ENCODE data around the gene OSCAR. TPM values are rescaled to one million over a fixed set of nuclear protein-coding genes. Genes with fewer than 3 reads are reported as not detected.

Gene OSCAR
- total and polyA plus RNA-seq, 9 donors, result 1.1 to 3.8 (median 1.7) TPM

GRCh38 chr19:54073829-54074228 is 26.8 kb downstream of the OSCAR start:
- TF ChIP-seq EP300 (IDR thresholded peaks at IDR 0.05), result no peak
- TF ChIP-seq CTCF (IDR thresholded peaks at IDR 0.05), result no peak
- TF ChIP-seq POLR2A (IDR thresholded peaks at IDR 0.05), result no peak
- no peak for DNase-seq
- Histone ChIP-seq H3K36me3 (no peaks in the 10 kb centered on the region), H3K4me1 (ENCODE audit: insufficient read depth) (no peaks in the 10 kb centered on the region), H3K4me3 (no peak overlapping the region), H3K27ac (no peak overlapping the region), H3K27me3 (no peaks in the 10 kb centered on the region), H3K9me3 (no peaks in the 10 kb centered on the region)
- 79 to 86% (median 82%) methylated on average over 10 of the region's 10 CpGs for WGBS, 3 donors
- intact Hi-C loops (cut with DNase I), result loop anchor here in 1 of 4 donors (5.0 kb wide), 1 partner anchor 1488 kb away; no protein-coding TSS in a partner anchor

- no peaks in the 10 kb centered on the region for H3K9me3 ChIP-seq
- intact Hi-C loops (cut with DNase I), result no loop called here
- TF ChIP-seq CTCF (IDR thresholded peaks at IDR 0.05), result no peak
- no peak for TF ChIP-seq POLR2A (IDR thresholded peaks at IDR 0.05)
- TF ChIP-seq EP300 (IDR thresholded peaks at IDR 0.05), result no peak
- no peaks in the 10 kb centered on the region for H3K36me3 ChIP-seq
- H3K4me3 ChIP-seq, result no peak overlapping the region
- no peaks in the 10 kb centered on the region for H3K4me1 ChIP-seq (ENCODE audit: insufficient read depth)
- 57 to 60% (median 59%) methylated on average over 5 of the region's 5 CpGs for WGBS, 3 donors
- no peak overlapping the region for H3K27ac ChIP-seq
- no peak for DNase-seq
- no peaks in the 10 kb centered on the region for H3K27me3 ChIP-seq
Observed at GRCh38 chr19:54069470-54069869, 31.1 kb downstream of the OSCAR start.

DNA sequence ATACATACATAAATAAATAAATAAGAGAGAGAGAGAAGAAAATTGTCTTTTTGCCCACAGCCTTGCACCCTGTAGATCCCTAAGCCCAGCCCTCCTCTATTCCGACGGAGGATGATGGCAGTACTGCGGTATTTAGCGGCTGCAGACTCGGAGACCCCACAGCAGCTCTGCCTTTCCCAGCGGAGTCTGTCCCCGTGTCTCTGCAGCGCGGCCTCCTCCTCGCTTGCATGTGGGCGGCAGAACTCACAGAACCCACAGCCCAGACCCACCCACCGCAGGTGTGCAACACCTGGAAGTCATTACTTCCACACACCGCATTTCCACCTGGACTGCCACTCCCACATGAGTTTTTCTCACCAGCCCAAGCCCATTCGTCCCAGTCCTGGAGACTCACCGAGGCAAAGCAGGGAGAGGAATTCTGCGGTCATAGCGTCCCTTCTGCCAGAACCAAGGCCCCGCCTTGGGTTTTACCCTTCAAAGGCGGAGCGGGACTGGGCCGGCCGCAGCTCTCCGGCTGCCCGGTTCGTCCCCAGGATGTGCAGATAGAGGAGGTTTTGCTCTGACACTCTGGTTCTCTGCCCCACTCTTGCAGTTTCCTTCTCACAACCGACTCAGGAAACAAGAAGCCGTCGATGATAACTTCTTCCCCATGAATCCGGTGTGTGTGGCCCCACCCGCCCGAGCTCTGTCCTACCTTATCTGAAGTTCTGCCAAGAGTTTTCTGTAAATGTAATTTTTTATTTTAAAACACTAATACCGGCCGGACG is 37.1 kb downstream of the OSCAR start, which contains the start of gene VSTM1:
TSS of gene VSTM1 (minus strand) at position 548 of the 767 bp plus-strand sequence. CDS start at position 428, 120 bp downstream.
- Histone ChIP-seq H3K4me1 (ENCODE audit: insufficient read depth) (no peaks in the 10 kb centered on the region), H3K4me3 (no peak within 1 kb of the TSS), H3K9me3 (no peaks in the 10 kb centered on the region), H3K27ac (no peak within 1 kb of the TSS), H3K27me3 (no peaks in the 10 kb centered on the region), H3K36me3 (no peaks in the 10 kb centered on the region)
- intact Hi-C loops (cut with DNase I), result no loop called here
- WGBS, 3 donors, result 77 to 81% (median 77%) methylated on average over 34 of the region's 34 CpGs
- DNase-seq, result no peak
- TF ChIP-seq POLR2A (IDR thresholded peaks at IDR 0.05) (no peak), CTCF (IDR thresholded peaks at IDR 0.05) (no peak), EP300 (IDR thresholded peaks at IDR 0.05) (no peak)

DNA sequence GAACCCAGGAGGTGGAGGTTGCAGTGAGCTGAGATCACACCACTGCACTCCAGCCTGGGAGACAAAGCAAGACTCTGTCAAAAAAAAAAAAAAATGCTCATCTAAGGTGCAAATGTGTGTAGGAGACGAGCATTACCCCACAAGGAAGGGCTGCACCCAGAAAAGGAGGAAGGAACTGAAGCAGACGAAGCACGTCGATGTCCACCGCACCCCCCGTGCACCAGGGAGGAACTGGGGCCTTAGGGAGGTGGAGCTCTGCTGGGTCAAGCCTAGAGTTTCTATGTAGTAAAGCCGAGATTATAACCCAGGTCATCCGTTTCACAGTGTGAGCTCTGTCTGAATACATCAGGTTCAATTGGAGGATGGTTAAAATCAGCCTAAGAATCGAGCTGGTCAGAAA is 38.0 kb downstream of the OSCAR start:
- no peaks in the 10 kb centered on the region for H3K36me3 ChIP-seq
- H3K4me1 ChIP-seq (ENCODE audit: insufficient read depth), result no peaks in the 10 kb centered on the region
- H3K9me3 ChIP-seq, result no peaks in the 10 kb centered on the region
- no peak for DNase-seq
- H3K27me3 ChIP-seq, result no peaks in the 10 kb centered on the region
- TF ChIP-seq POLR2A (IDR thresholded peaks at IDR 0.05) (no peak), EP300 (IDR thresholded peaks at IDR 0.05) (no peak), CTCF (IDR thresholded peaks at IDR 0.05) (no peak)
- intact Hi-C loops (cut with DNase I), result no loop called here
- H3K4me3 ChIP-seq, result no peak overlapping the region
- WGBS, 3 donors, result 70 to 75% (median 73%) methylated on average over 9 of the region's 9 CpGs
- no peak overlapping the region for H3K27ac ChIP-seq
